HG02981 (cell line): ENCODE measurements around the gene LHX5.

Experiments
- ATAC-seq: cut with Tn5 transposase; IDR thresholded peaks from one replicate; pipeline ENCODE4 v1.9.1; 2021; ENCODE audit warnings: mild to moderate bottlenecking, moderate library complexity; ENCODE audit not compliant: unreplicated experiment

LHX5 gene

DNA sequence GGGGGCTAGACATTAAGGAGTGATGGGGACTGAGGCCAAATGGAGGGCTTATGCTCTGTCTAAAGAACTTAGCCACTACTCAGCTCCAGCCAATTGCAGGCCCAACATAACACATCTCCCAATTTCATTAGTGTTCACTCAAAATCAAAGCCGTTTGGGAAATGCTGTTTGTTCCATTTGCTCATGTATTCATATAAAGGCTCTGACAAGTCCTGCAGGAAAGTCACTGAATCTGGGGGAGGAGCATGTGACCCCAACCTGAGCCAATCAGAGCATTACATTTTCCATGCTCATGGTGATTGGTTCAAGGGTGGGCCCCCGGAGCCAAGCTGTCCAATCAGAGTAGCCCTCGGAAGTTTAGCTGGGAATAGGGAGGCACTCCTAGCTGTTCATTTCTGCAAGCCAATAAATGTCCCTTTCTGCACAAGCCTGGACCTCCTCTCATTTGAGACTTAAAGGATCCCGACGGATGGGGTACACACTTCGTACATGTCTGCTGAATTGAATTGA is 28.6 kb downstream of the LHX5 start:
- ATAC-seq, result no peak

DNA sequence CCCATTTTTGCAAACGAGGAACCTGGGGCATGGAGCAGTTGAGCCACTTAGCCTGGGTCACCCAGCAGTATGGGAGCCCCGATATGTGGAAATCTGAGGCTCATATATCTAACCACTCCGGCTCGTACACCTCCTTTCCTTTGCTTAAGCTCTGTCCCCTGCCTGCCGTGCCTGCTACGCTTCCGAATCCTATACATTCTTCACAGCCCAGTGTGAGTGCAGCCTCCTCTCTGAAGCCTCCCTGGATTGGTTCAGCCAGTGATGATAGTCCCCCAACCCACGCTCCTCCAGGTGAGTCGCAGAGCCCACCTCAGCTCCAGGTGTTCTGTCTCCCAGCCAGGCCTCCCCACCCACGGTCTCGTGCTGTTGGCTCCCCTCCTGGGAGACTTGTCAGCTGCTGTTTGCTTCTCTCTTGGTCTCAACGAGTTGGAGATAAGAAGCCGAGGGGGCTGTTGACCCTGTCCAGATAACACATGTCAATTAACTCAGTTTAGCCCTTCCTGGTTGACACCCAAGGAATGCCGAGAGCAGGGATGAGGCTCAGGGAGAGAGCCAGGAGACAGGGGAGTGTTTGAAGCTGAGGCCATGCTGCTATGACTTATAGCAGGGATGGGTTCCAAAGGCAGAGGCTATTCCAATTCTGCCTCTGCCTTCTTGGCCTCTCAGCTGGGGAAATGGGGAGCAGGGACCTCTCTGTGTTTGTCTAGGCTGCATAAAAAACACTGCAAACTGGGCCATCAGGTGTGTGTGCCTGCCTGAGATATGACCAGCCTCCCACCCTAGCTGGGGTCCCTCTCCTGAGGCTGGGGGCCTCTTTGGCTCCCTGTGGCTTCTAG is 30.5 kb downstream of the LHX5 start:
- ATAC-seq, result no peak

DNA sequence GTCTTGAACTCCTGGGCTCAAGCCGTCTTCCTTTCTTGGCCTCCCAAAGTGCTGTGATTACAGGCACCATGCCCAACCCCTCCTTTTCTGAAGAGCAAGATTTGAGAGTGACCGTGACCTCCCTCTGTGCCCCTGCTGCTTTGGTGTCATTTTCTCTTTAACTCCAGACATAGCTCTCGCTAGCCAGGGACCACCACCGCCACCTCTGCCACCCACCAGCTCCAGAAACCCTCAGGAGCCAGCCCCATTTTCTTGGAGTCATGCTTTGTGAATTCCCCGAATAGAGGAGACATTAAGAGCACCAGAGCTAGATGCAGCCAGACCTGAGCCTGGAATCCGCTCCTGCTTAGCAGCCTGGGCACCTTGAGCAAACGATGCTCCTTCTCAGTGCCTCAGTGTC is 31.3 kb downstream of the LHX5 start:
- no peak for ATAC-seq

DNA sequence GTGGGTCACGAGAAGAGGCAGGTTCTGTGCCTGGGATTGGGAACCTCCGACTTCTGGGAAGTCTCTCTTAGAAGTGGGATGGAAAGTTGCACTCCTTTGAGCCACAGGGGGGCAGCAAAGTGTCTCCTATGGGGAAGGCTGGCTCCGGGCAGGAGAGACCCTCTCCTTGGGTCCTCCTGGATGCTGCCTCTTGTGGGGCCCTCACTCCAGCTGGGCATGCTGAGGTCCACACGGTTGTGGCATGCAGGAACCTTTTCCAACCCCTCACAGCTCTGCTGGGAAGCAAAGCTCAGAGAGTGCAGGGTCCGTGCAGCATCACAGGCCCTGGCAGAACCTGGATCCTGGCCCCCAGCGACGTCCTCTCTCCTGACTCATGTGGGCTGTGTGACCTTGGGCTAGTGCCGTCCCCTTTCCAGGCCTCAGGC is 32.1 kb downstream of the LHX5 start:
- no peak for ATAC-seq

DNA sequence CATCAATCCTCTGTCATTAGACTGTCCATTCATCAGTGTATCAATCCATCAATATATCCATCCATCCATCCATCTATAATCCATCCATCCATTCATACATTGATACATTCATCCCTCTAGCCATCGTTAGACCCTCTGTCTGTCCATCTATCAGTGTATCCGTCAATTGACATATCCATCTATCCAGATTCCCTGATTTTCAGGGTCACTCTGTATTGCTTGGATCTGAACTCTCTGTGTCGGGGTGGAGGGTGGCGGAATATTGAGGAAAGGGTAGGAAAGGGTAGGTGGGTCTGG is 32.4 kb downstream of the LHX5 start:
- ATAC-seq, result no peak

DNA sequence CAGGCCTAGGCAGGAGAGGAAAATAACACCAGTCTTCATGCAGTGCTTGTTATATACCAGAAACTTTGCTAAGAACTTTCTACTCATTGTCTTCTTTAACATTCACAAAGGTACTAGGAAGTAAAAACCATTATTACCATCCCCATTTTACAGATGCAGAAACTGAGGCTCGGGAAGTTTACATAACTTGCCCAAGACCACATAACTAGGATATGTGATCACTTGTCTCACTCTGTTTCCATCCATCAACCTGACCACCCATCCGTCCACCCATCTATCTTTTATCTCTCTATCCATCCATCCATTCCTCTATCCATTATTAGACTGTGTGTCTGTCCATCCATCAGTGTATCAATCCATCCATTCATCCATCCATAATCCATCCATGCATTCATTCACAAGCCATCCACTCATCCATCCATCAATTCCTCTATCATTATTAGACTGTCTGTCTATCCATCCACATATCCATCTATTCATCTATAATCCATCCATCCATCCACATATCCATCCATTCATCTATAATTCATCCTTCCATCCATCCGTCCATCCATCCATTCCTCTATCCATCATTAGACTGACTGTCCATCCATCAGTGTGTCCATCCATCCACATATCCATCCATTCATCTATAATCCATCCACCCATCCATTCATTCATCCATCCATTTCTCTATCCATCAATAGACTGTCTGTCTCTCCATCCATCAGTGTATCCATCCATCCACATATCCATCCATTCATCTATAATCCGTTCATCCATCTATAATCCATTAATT is 33.0 kb downstream of the LHX5 start:
- no peak for ATAC-seq

DNA sequence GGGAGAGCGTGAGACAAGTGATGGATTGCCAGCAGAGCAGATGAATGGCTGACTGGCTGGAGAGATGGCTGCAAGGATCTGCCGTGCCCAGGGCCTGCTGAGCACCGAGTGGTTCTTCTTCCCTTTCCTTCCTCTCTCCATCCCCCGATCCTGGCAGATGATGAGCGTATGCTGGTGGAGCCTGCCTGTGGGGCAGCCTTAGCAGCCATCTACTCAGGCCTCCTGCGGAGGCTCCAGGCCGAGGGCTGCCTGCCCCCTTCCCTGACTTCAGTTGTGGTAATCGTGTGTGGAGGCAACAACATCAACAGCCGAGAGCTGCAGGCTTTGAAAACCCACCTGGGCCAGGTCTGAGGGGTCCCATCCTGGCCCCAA is 34.0 kb downstream of the LHX5 start:
- ATAC-seq, result no peak

DNA sequence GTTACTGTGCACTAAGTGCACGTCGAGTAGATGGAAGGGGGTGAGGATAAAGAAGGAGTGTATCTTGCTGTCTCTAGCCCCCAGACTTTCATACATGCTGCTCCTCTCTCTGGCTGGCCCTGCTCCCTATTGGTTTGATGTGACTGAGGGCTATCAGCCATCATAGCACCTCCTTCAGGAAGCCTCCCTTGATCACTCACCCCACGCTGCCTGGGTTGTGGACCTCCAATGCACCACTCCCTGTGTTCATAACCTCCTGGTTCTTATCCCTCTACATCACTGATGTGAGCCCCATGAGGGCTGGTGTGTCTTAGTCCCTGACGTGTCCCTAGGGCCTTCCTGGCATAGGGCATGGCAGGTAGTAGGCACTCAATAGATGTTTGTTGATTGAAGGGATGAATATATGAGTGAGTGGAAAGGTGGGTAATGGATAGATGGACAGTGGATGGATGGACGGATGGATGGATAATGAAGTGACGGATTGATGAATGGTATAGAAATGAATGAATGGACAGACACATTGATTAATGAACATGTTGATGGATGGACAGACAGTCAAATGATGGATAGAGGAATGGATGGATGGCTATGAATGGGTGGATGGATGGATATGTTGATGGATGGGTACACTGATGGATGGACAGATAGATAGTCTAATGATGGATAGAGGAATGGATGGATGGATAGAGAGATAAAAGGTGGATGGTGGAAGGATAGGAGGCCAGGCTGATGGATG is 34.5 kb downstream of the LHX5 start:
- ATAC-seq, result no peak

DNA sequence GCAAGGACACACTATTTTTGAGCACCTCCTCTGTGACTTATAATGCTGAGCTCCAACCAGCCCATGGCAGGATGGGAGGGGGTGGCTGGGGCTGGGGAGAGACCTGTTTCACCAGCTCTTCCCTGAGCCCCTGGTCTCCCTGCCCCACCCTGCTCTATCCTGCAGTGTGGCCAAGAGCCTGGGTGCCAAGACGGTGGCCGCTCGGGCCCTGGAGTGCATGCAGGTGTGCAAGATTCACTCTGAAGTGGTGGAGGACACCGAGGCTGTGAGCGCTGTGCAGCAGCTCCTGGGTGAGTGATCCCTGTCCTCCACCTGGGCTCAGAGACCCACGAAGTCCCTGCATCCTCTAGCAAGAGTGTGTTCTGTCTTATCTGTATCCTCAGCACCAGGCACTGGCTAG is 35.1 kb downstream of the LHX5 start:
- no peak for ATAC-seq

DNA sequence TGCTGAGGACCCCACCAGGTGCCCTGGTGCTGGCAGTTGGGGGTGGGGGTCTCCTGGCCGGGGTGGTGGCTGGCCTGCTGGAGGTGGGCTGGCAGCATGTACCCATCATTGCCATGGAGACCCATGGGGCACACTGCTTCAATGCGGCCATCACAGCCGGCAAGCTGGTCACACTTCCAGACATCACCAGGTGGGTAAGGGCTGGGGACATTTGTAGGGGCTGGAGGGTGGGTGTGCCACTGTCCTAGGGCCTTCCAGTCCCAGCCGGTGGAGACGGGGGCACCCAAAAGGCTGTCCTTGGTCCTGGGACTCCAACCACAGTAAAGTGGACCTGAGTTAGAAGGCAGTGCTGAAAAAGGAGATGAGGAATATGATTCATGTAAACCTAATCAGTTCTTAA is 36.3 kb downstream of the LHX5 start:
- ATAC-seq, result no peak

DNA sequence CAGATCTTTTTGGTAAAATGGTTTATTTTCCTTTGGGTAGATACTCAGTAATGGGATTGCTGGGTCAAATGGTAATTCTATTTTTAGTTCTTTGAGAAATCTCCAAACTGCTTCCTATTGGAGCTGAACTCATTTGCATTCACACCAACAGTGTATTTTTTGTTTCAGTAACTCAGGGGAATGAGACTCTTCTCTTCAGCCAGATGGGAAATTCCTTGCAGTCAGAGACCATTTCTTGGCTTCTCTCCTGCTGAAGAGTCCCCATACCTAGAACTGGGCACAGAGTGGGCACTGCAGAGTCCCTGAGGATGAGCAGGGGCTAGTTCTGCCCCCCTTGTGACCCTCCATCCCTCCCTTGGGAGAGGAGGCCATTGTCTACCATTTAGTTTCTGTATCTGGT is 38.7 kb downstream of the LHX5 start:
- no peak for ATAC-seq

DNA sequence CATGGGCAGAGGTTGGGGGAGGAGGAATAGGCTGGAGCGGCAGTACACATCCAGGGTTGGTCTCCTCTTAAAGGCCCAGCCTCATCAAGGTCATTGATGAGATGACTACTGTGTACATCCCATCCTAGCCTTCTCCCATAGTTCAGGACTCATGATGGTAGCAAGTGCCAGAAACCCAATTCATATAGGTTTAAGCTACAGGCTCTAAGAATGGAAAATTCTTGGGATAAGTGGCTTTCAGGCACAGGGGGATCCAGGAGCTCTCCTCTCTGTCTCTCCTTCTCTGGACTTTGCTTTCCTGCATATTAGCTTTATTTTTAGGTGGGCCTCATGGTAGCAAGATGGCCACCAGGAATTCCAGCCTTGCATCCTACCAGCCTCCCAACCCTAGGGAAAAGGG is 43.2 kb downstream of the LHX5 start:
- no peak for ATAC-seq

DNA sequence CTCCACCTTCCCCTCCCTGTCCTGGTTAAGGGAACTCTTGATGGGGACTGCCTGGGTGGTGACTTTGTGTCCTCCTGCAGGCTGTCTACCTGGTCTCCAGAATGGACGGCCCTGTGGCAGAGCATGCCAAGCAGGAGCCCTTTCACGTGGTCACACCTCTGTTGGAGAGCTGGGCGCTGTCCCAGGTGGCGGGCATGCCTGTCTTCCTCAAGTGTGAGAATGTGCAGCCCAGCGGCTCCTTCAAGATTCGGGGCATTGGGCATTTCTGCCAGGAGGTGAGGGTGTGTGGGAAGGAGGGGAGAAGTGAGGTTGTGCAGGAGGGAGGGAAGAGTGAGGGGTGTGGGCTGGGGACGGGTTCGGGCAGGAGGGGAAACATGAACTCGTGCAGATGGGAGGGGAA is 43.8 kb downstream of the LHX5 start:
- no peak for ATAC-seq

DNA sequence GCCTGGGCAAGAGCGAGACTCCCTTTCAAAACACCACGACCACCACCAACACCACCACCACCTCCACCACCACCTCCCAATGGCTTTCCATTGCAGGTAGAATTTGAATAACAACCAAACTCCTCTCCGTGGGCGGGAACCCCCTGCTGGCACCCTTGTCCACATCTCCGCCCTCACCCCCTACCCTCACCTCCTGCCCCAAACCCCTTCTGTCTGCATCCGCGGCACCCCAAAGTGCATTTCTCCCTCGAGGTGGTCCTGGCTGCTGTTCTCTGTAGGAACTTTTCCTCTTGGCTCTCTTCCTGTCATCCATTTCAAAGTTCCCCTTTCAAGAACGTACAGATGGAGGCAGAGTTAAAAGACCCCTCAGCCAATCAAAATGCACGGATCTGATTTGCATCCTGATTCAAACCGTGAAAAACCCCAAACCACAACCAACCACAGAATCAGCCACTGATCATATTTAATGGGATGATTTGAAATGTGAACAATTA is 45.7 kb downstream of the LHX5 start:
- no peak for ATAC-seq

DNA sequence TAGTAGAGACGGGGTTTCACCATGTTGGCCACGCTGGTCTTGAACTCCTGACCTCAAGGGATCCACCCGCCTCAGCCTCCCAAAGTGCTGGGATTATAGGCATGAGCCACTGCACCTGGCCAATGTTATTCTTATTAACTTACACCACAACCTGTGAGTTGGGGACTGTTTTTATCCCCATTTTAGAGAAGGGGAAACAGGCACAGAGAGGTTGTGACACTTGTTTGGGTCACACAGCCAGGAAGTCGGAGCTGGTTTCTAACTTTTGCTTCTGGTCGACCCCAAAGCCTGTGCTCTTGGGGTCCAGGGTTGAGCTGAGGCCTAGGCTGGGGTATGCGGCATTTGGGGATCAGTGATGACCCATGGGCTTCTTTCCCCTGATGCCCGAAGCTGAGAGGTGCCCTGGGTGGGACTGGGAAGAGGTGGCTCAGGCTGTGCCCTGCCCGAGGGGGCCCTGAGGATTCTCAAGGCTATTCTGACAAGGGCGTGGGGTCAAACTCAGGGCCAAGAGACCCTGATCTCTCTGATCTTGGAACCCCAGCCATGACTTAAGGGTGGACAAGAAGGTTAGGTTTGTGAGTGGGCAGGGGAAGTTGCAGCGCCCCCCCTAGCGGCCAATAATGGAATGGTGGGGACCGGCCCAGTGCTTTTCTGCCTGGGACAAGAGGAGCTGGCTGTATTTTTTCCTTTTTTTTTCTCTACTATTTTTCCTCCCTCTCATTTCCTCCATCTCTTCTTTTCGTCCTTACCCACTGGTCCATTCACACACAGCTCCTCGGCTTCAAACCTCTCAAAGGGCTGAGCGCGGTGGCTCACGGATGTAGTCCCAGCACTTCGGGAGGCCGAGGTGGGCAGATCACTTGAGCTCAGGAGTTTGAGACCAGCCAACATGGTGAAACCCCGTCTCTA is 46.5 kb downstream of the LHX5 start:
- ATAC-seq, result no peak

DNA sequence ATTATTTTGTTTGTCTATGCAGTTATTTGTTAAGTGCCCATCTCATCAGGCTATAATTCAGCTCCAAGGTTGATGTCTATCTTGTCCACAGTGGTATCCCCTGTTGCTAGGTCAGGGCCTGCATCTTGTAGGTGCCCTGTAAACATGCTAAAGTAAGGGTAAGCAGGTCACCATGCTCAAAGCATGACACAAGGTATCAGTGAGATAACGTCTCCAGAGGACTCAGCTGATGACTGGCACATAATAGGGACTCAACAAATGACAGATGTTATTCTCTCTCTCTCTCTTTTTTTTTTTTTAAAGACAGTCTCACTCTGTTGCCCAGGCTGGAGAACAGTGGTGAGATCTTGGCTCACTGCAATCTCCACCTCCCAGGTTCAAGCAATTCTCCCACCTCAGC is 47.2 kb downstream of the LHX5 start:
- ATAC-seq, result no peak

DNA sequence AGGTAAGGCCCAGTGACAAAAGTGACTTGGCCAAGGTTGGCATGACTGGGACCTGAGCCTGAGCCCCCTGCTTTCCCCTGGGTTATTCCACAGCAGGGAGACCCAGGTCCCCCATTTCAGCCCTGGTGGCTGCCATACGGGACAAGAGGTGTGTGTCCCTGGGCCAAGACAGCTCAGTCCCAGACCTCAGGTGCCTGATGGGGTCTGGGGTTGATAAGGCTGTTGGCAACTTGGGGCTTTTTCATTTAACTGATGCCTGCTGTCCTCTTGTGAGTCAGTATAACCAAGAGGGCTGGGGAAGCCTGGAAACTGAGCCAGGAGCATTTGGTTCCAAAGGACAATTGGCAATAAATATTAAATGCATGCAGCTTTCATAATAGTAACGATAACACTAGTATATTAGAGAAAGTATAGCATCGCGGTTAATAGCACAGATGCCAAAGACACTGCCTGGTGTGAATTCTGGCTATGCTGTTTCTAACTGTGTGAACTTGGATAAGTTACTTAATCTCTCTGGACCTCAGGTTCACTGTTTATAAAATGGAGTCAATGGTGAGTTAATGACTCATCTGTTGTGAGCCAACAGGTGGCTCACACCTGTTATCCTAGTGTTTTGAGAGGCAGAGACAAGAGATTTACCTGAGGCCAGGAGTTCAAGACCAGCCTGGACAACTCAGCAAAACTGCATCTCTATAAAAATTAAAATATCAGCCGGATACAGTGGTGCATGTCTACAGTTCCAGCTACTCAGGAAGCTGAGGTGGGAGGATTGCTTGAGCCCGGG is 48.6 kb downstream of the LHX5 start:
- no peak for ATAC-seq

DNA sequence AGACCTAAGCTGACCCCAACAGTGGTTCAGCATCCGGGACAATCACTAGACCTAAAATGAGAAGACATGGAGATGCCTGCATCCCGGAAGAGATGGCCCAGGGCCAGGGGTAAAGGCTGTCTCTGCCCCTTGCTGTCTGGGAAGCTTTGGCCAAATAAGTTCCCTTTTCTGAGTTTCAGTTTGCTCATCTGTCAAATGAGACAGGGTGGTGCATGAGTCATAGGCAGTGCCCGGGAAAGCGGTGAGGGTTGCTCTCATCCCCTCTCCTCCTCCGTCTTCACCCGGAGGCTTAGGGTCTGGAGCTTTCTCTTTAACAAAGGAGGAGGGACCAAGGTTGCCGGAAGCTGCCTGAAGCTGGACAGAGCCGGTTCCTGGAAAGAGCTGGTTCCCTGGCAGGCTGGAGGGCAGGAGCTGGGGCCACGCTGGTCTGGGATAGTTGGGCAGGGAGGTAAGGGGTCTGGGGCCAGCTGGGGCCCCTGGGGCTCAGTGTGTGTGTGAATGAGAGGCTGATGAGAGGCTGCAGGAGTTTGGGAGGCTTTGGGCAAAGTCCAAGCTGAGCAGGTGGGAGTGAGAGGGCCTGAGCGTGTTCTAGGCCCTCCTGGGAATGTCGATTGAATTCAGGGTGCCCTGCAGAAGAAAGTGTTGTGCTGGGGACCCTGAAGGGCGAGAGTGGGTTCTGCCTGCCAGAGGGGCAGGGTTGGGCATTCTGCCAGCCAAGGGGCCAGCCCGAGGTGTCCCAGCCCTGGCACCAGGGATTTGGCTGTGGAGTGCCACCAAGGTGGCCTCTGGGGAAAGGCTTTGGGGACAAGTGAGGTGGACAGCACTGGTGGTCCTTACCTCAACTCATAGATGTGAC is 49.4 kb downstream of the LHX5 start, which contains the start of gene SDSL:
TSS of gene SDSL (plus strand) at position 351 of the 856 bp plus-strand sequence. CDS start 5,603 bp downstream, outside the sequence.
- ATAC-seq, result peak; percentile 90
